BE2C (cell line): ENCODE measurements around the gene CSF2.

Source experiments
- DNase-seq: peaks from one replicate; pipeline ENCODE4 v3.0.0-alpha.2; 2020
- H3K27me3 ChIP-seq: fragments of 250-450 bp; sonication (Bioruptor Pico); 2 replicates; pipeline ENCODE4 v1.5.1; 2020; ENCODE audit warnings: mild to moderate bottlenecking
- H3K36me3 ChIP-seq: fragments of 250-450 bp; sonication (Bioruptor Pico); 2 replicates; pipeline ENCODE4 v1.5.1; 2020; ENCODE audit warnings: mild to moderate bottlenecking
- H3K4me1 ChIP-seq: fragments of 250-450 bp; sonication (Bioruptor Pico); 2 replicates; pipeline ENCODE4 v1.5.1; 2020
- H3K4me3 ChIP-seq: 2 replicates; pipeline ENCODE4 v1.5.1; 2011; ENCODE audit warnings: low read depth, low read length
- H3K9me3 ChIP-seq: fragments of 250-450 bp; sonication (Bioruptor Pico); 2 replicates; pipeline ENCODE4 v1.5.1; 2020
- TF ChIP-seq, protein P1 (sequence below): IDR thresholded peaks from 2 replicates; pipeline ENCODE4 v1.5.1; 2012; ENCODE audit warnings: mild to moderate bottlenecking, low read depth, low read length

CSF2 gene

GRCh38 chr5:132052520-132052919, 21.1 kb upstream of the CSF2 start:
- TF ChIP-seq, protein P1, sequence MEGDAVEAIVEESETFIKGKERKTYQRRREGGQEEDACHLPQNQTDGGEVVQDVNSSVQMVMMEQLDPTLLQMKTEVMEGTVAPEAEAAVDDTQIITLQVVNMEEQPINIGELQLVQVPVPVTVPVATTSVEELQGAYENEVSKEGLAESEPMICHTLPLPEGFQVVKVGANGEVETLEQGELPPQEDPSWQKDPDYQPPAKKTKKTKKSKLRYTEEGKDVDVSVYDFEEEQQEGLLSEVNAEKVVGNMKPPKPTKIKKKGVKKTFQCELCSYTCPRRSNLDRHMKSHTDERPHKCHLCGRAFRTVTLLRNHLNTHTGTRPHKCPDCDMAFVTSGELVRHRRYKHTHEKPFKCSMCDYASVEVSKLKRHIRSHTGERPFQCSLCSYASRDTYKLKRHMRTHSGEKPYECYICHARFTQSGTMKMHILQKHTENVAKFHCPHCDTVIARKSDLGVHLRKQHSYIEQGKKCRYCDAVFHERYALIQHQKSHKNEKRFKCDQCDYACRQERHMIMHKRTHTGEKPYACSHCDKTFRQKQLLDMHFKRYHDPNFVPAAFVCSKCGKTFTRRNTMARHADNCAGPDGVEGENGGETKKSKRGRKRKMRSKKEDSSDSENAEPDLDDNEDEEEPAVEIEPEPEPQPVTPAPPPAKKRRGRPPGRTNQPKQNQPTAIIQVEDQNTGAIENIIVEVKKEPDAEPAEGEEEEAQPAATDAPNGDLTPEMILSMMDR: no peak
- Histone ChIP-seq H3K9me3 (no peaks in the 10 kb centered on the region), H3K27me3 (no peaks in the 10 kb centered on the region), H3K4me3 (no peak overlapping the region), H3K4me1 (no peaks in the 10 kb centered on the region), H3K36me3 (no peaks in the 10 kb centered on the region)
- DNase-seq: no peak

- H3K4me1 ChIP-seq: no peaks in the 10 kb centered on the region
- no peak overlapping the region for H3K4me3 ChIP-seq
Observed at GRCh38 chr5:132053483-132053882, 20.1 kb upstream of the CSF2 start.

GRCh38 chr5:132054031-132054696, 19.4 kb upstream of the CSF2 start:
- Histone ChIP-seq H3K4me3 (no peak overlapping the region), H3K9me3 (no peaks in the 10 kb centered on the region), H3K27me3 (no peaks in the 10 kb centered on the region), H3K36me3 (no peaks in the 10 kb centered on the region), H3K4me1 (no peaks in the 10 kb centered on the region)
- TF ChIP-seq, protein P1: no peak
- no peak for DNase-seq

More at GRCh38 chr5:132053483-132053882, 20.1 kb upstream of the CSF2 start:
- H3K36me3 ChIP-seq: no peaks in the 10 kb centered on the region
- DNase-seq: no peak
- no peaks in the 10 kb centered on the region for H3K27me3 ChIP-seq
- no peaks in the 10 kb centered on the region for H3K9me3 ChIP-seq
- TF ChIP-seq, protein P1: no peak

GRCh38 chr5:132054697-132055440, 18.7 kb upstream of the CSF2 start:
- Histone ChIP-seq H3K9me3 (no peaks in the 10 kb centered on the region), H3K4me1 (no peaks in the 10 kb centered on the region), H3K4me3 (no peak overlapping the region), H3K36me3 (no peaks in the 10 kb centered on the region), H3K27me3 (no peaks in the 10 kb centered on the region)
- DNase-seq: no peak
- TF ChIP-seq, protein P1: no peak

- Histone ChIP-seq H3K27me3 (no peaks in the 10 kb centered on the region), H3K36me3 (no peaks in the 10 kb centered on the region), H3K4me3 (no peak overlapping the region), H3K9me3 (no peaks in the 10 kb centered on the region), H3K4me1 (no peaks in the 10 kb centered on the region)
- TF ChIP-seq, protein P1: no peak
- no peak for DNase-seq
Observed at GRCh38 chr5:132055441-132055807, 18.2 kb upstream of the CSF2 start.

GRCh38 chr5:132055808-132056609, 17.6 kb upstream of the CSF2 start:
- TF ChIP-seq, protein P1: no peak
- Histone ChIP-seq H3K4me1 (no peaks in the 10 kb centered on the region), H3K4me3 (no peak overlapping the region), H3K36me3 (no peaks in the 10 kb centered on the region), H3K27me3 (no peaks in the 10 kb centered on the region), H3K9me3 (no peaks in the 10 kb centered on the region)
- no peak for DNase-seq
